Heart right ventricle (tissue), 16 donors: Measurements from ENCODE around the gene FLRT1. TPM values are rescaled to one million over a fixed set of nuclear protein-coding genes. Genes with fewer than 3 reads are reported as not detected.

Experiments
- ATAC-seq, 8 donors: fragments of 200-7000 bp; cut with Tn5 transposase; one replicate each; pipeline ENCODE4 v1.9.1; 2020; ENCODE audit warnings: mild to moderate bottlenecking in 8 of 8, moderate library complexity in 8 of 8, moderate number of reproducible peaks in 1 of 8
- DNase-seq, 2 donors: peaks; one replicate each; pipeline ENCODE4 v3.0.0-alpha.2; 2020
- H3K27ac ChIP-seq, 10 donors: fragments of 200-600 bp; sonication (generic) in 2 of 10; one replicate each; pipeline versions ENCODE4 v1.5.0 to v1.8.0; 2020 to 2022; ENCODE audit warnings: mild to moderate bottlenecking in 3 of 10
- H3K27me3 ChIP-seq, 7 donors: fragments of 200-600 bp; one replicate each; pipeline ENCODE4 v1.8.0; 2021 to 2022; ENCODE audit warnings: mild to moderate bottlenecking in 2 of 7
- H3K36me3 ChIP-seq, 9 donors: fragments of 200-600 bp; sonication (generic) in 1 of 9; one replicate each; pipeline versions ENCODE4 v1.5.0 to v1.8.0; 2020 to 2022; ENCODE audit warnings: mild to moderate bottlenecking in 2 of 9
- H3K4me1 ChIP-seq, 9 donors: fragments of 200-600 bp; sonication (generic) in 1 of 9; one replicate each; pipeline versions ENCODE4 v1.5.0 to v1.8.0; 2020 to 2022; ENCODE audit warnings: mild to moderate bottlenecking in 4 of 9
- H3K4me3 ChIP-seq, 10 donors: fragments of 200-600 bp; sonication (generic) in 2 of 10; one replicate each; pipeline versions ENCODE4 v1.5.0 to v1.8.0; 2020 to 2022; ENCODE audit warnings: mild to moderate bottlenecking in 7 of 10, moderate library complexity in 2 of 10
- H3K9me3 ChIP-seq, 11 donors: fragments of 200-600 bp in 10 of 11; sonication (generic) in 2 of 11; one replicate each; pipeline versions ENCODE4 v1.5.0 to v1.8.0; 2013 to 2022; ENCODE audit warnings: mild to moderate bottlenecking in 2 of 11, control low read depth in 1 of 11, moderate library complexity in 1 of 11
- CTCF ChIP-seq, 9 donors: fragments of 200-600 bp; sonication (generic) in 2 of 9; IDR thresholded peaks; one replicate each; pipeline versions ENCODE4 v1.5.0 to v1.8.0; 2021 to 2022; ENCODE audit warnings: antibody characterized with exemption in 9 of 9, mild to moderate bottlenecking in 5 of 9, moderate library complexity in 1 of 9
- WGBS, 2 donors: extraction: QIAGEN DNeasy Blood & Tissue Kit; methylation state at CpG; one replicate each; pipeline ENCODE4 v1.1.7; 2013; ENCODE audit warnings: inconsistent platforms in 1 of 2; 5-methylcytosine and 5-hydroxymethylcytosine counted together
- intact Hi-C, 10 donors: fragments of 100-400 bp; cut with DNase I; formaldehyde crosslinking; loops; one replicate each; pipeline versions ENCODE4 v1.11.1 to v1.14.2; 2022
- polyA plus RNA-seq, 2 donors: library from polyadenylated mRNA; stranded (reverse); fragments of 200-250 nt; gene quantifications; one replicate each; pipeline ENCODE4 v1.2.3, GENCODE V29; 2013
- total RNA-seq, 10 donors: library from RNA; stranded (reverse); fragmentation: NEBNext Ultra II Directional in 3 of 10; extraction: Animal tissue kit (Norgen Biotek cat#: 25700) in 3 of 10; gene quantifications; one replicate each; pipeline versions ENCODE4 v1.2.1 to v1.2.4, GENCODE V29; 2021 to 2023
- donor health status: Arrhythmogenic right ventricular cardiomyopathy.
- donor health status: ischemic (EF 13 %, LVEDD 7.1; RV severe dilation, severe dysfunction).
- donor health status: healthy with polysubstance abuse.
- donor health status: DM: no; HTN: yes; CAD: no.
- donor health status: DM: no; HTN: no; CAD: no.
- donor health status: ischemic (EF 25% LVEDD 6.9; RV normal size, moderate dysfunction).
- donor health status: ischemic (EF 25% LVEDD 5.7; RV mildly dilated, moderate dysfunction).
- donor health status: healthy.
- donor health status: DM: yes; HTN: yes; CAD: no.
- donor health status: Ischemic cardiomyopathy.
- donor health status: ischemic (EF 35%, LVEDD 5.7; RV mildly dilated, moderate dysfunction).
- donor health status: nonischemic (EF 11% LVEDD 7.7; RV severe dilation, severe dysfunction).
- donor health status: DM: yes; HTN: yes; CAD: no.
- donor health status: PGD.
- donor health status: ischemic (EF 29% LVEDD 5.4; RV normal size, mild dysfunction).
- donor health status: nonischemic (EF 23%, LVEDD 6.1; RV moderate dilation, normal function).

The FLRT1 gene
- total and polyA plus RNA-seq, 12 donors = 0.17 to 0.83 (median 0.39) TPM

DNA sequence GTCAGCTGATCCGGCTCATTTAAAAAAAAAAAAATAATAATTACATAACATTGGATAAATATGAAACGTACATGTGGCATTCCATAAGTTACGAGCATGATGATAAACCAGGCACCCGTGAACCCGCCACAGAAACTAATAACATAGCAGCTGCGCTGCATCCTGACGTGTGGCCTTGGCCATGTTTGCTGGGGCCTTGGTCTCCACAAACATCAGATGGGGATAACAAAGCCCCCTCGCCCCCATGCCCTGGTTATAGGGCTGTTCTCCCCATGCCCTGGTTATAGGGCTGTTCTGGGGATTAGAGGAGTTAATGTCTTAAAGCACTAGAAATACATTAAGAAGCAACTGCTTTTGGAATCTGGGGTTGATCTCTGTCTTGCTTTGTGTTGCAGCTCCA is 36.7 kb downstream of the FLRT1 start:
- WGBS, 2 donors = 69 to 72% methylated on average over 8 of the region's 8 CpGs
- H3K27ac ChIP-seq = no peak overlapping the region
- intact Hi-C loops = loop anchor here in 1 of 10 donors (2.0 kb wide), 1 partner anchor 64 kb away; no protein-coding TSS in a partner anchor
- H3K9me3 ChIP-seq = no peaks in the 10 kb centered on the region
- H3K36me3 ChIP-seq = no peaks in the 10 kb centered on the region
- DNase-seq = no peak
- no peak for ATAC-seq
- no peaks in the 10 kb centered on the region for H3K27me3 ChIP-seq
- no peak for TF ChIP-seq CTCF (IDR thresholded peaks at IDR 0.05)
- H3K4me1 ChIP-seq = peaks cover 6 to 53% (median 24%) of the 10 kb centered on the region in 9 donors
- no peak overlapping the region for H3K4me3 ChIP-seq

- Histone ChIP-seq H3K27ac (no peak overlapping the region), H3K4me1 (peaks cover 6 to 58% (median 27%) of the 10 kb centered on the region in 9 donors), H3K36me3 (no peaks in the 10 kb centered on the region), H3K9me3 (no peaks in the 10 kb centered on the region), H3K4me3 (no peak overlapping the region), H3K27me3 (no peaks in the 10 kb centered on the region)
- DNase-seq (no peak), ATAC-seq (no peak)
- TF ChIP-seq CTCF (IDR thresholded peaks at IDR 0.05) = no peak
- WGBS, 2 donors = 79 to 89% methylated on average over 9 of the region's 9 CpGs
- intact Hi-C loops = loop anchor here in 1 of 10 donors (2.0 kb wide), 1 partner anchor 64 kb away; no protein-coding TSS in a partner anchor
Observed at GRCh38 chr11:64072871-64073270, 37.1 kb downstream of the FLRT1 start.

DNA sequence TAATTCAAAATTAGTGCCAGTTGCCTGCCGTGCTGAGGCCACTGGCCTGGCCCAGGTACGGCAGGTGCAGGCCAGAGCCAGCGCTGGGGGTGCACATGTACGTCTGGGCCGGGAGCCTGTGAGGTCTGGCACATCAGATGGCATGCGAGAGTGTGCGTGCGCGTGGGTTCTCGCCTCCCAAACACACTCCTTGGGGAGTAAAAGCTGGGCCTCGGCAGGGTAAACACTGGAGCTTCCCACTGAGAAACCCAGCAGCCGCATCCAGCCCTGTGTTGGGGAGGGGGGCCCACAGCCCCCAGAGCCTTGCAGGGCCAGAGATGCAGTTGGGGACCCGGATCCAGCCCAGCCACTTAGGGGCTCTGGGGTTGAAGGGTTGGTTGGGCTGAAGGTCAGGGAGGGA is 37.8 kb downstream of the FLRT1 start:
- intact Hi-C loops = loop anchor here in 1 of 10 donors (2.0 kb wide), 1 partner anchor 65 kb away; no protein-coding TSS in a partner anchor
- Histone ChIP-seq H3K4me3 (no peak overlapping the region), H3K4me1 (peaks cover 7 to 64% (median 34%) of the 10 kb centered on the region in 9 donors), H3K9me3 (no peaks in the 10 kb centered on the region), H3K36me3 (no peaks in the 10 kb centered on the region), H3K27me3 (no peaks in the 10 kb centered on the region), H3K27ac (no peak overlapping the region)
- no peak for TF ChIP-seq CTCF (IDR thresholded peaks at IDR 0.05)
- DNase-seq (no peak), ATAC-seq (no peak)
- WGBS, 2 donors = 82 to 84% methylated on average over 13 of the region's 13 CpGs

- Histone ChIP-seq H3K4me1 (peaks cover 7 to 68% (median 36%) of the 10 kb centered on the region in 9 donors), H3K4me3 (no peak overlapping the region), H3K36me3 (no peaks in the 10 kb centered on the region), H3K9me3 (no peaks in the 10 kb centered on the region), H3K27ac (no peak overlapping the region), H3K27me3 (no peaks in the 10 kb centered on the region)
- no peak for TF ChIP-seq CTCF (IDR thresholded peaks at IDR 0.05)
- no peak for ATAC-seq
- intact Hi-C loops = no loop called here
- WGBS, 2 donors = 78 to 79% methylated on average over 10 of the region's 10 CpGs
- no peak for DNase-seq
Observed at GRCh38 chr11:64074239-64074638, 38.5 kb downstream of the FLRT1 start.
